A549 (cell line): Measurements from ENCODE around the gene GXYLT1. TPM values are rescaled to one million over a fixed set of nuclear protein-coding genes. Genes with fewer than 3 reads are reported as not detected.

Experiments used
- ATAC-seq, 2 experiments: fragments of 200-7000 bp in 1 of 2; fragments of >200 bp in 1 of 2; cut with Nextera tagmentation in 1 of 2; cut with Tn5 transposase in 1 of 2; 3 replicates each; pipeline versions ENCODE4 v1.8.0 to v1.9.1; 2018 to 2020; ENCODE audit warnings: mild to moderate bottlenecking in 1 of 2, moderate library complexity in 1 of 2
- CTCF ChIA-PET: fragments of 300-600 bp; sonication (Branson Sonifier 250); formaldehyde crosslinking; extraction: SDS; loops from one replicate; lab custom pipeline; 2021; ENCODE audit warnings: antibody characterized with exemption, inconsistent platforms; lab: Yijun Ruan, JAX
- POLR2A ChIA-PET: fragments of 350-600 bp; formaldehyde crosslinking; extraction: SDS; loops from one replicate; lab custom pipeline; 2021; ENCODE audit warnings: antibody characterized with exemption, inconsistent platforms; lab: Yijun Ruan, JAX
- DNase-seq, 2 experiments: peaks; one replicate each; pipeline versions ENCODE4 v3.0.0 to v3.0.0-alpha.2; 2011 to 2016; ENCODE audit warnings: low read depth in 1 of 2, low spot score in 1 of 2
- FAIRE-seq: peaks from 2 replicates; lab custom pipeline; 2011; peaks lifted over from hg19 to GRCh38; lab: Jason Lieb, UNC
- H3K27ac ChIP-seq, 2 experiments: fragments of >200 bp; sonication (Bioruptor Twin); formaldehyde crosslinking; 3 replicates each; pipeline ENCODE4 v1.5.1; 2016 to 2017
- H3K4me1 ChIP-seq: fragments of >200 bp; sonication (Bioruptor Twin); formaldehyde crosslinking; 3 replicates; pipeline ENCODE4 v1.6.1; 2016
- H3K4me2 ChIP-seq: fragments of >200 bp; sonication (Bioruptor Twin); formaldehyde crosslinking; 3 replicates; pipeline ENCODE4 v1.6.1; 2016
- H3K4me3 ChIP-seq: fragments of >200 bp; sonication (Bioruptor Twin); formaldehyde crosslinking; 3 replicates; pipeline ENCODE4 v1.5.1; 2016
- H3K9me3 ChIP-seq: fragments of >200 bp; sonication (Bioruptor Twin); formaldehyde crosslinking; 3 replicates; pipeline ENCODE4 v1.6.1; 2016
- BCL3 ChIP-seq: fragments of >200 bp; sonication (Bioruptor Twin); formaldehyde crosslinking; IDR thresholded peaks from 3 replicates; pipeline ENCODE4 v1.6.1; 2016
- BHLHE40 ChIP-seq: IDR thresholded peaks from 2 replicates; pipeline ENCODE4 v1.6.1; 2012; ENCODE audit warnings: low read depth, low read length, inconsistent platforms
- CBX2 ChIP-seq: fragments of 200-600 bp; sonication (generic); IDR thresholded peaks from 2 replicates; pipeline ENCODE4 v1.6.1; 2016; ENCODE audit warnings: low read depth, mild to moderate bottlenecking, borderline replicate concordance
- CBX8 ChIP-seq: fragments of 200-600 bp; sonication (generic); IDR thresholded peaks from 2 replicates; pipeline ENCODE4 v1.6.1; 2016
- E2F6 ChIP-seq: IDR thresholded peaks from 2 replicates; pipeline ENCODE4 v1.6.1; 2012; ENCODE audit warnings: low read depth, borderline replicate concordance
- ELK1 ChIP-seq: fragments of 150-350 bp; IDR thresholded peaks from 2 replicates; pipeline ENCODE4 v1.6.1; 2014; ENCODE audit warnings: low read depth, mild to moderate bottlenecking, low read length
- ESRRA ChIP-seq: fragments of 150-350 bp; IDR thresholded peaks from 2 replicates; pipeline ENCODE4 v1.6.1; 2014; ENCODE audit warnings: mild to moderate bottlenecking, low read length, borderline replicate concordance
- FOSB ChIP-seq: fragments of 250-450 bp; sonication (Bioruptor Pico); IDR thresholded peaks from 2 replicates; pipeline ENCODE4 v1.5.0; 2020; ENCODE audit warnings: mild to moderate bottlenecking, moderate library complexity
- FOXS1 ChIP-seq: fragments of 250-450 bp; sonication (Bioruptor Pico); IDR thresholded peaks from 2 replicates; pipeline ENCODE4 v1.5.0; 2020; ENCODE audit warnings: mild to moderate bottlenecking, moderate library complexity
- HMGXB4 ChIP-seq: fragments of 250-450 bp; sonication (Bioruptor Pico); IDR thresholded peaks from 2 replicates; pipeline ENCODE4 v1.5.0; 2021; ENCODE audit warnings: mild to moderate bottlenecking, moderate library complexity, borderline replicate concordance
- MAFK ChIP-seq: fragments of 450-650 bp; IDR thresholded peaks from 2 replicates; pipeline ENCODE4 v1.6.1; 2014; ENCODE audit not compliant: partially characterized antibody
- MAX ChIP-seq: IDR thresholded peaks from 2 replicates; pipeline ENCODE4 v1.6.1; 2012
- MYC ChIP-seq: IDR thresholded peaks from 2 replicates; pipeline ENCODE4 v1.6.1; 2012; ENCODE audit warnings: mild to moderate bottlenecking, inconsistent platforms, low read length, improper control_type of control experiment, borderline replicate concordance
- NPAS2 ChIP-seq: fragments of 250-450 bp; sonication (Bioruptor Pico); IDR thresholded peaks from 2 replicates; pipeline ENCODE4 v1.8.0; 2022; ENCODE audit warnings: mild to moderate bottlenecking, moderate library complexity, borderline replicate concordance
- NR3C1 ChIP-seq: fragments of >200 bp; sonication (Bioruptor Twin); formaldehyde crosslinking; IDR thresholded peaks from 3 replicates; pipeline ENCODE4 v1.6.1; 2017
- PHF8 ChIP-seq: fragments of 200-600 bp; sonication (generic); IDR thresholded peaks from 2 replicates; pipeline ENCODE4 v1.6.1; 2016; ENCODE audit warnings: low read depth, mild to moderate bottlenecking, antibody characterized with exemption, moderate library complexity, borderline replicate concordance
- POLR2A ChIP-seq: IDR thresholded peaks from 2 replicates; pipeline ENCODE4 v1.6.1; 2012; ENCODE audit warnings: mild to moderate bottlenecking, low read length
- RAD21 ChIP-seq, 2 experiments: fragments of >200 bp in 1 of 2; sonication (Bioruptor Twin) in 1 of 2; formaldehyde crosslinking in 1 of 2; IDR thresholded peaks in 1 of 2; conservative IDR thresholded peaks in 1 of 2; 2 replicates in 1 of 2; 3 replicates in 1 of 2; pipeline ENCODE4 v1.6.1; 2012 to 2018; ENCODE audit warnings: inconsistent platforms in 1 of 2
- RARB ChIP-seq: fragments of 250-450 bp; sonication (Bioruptor Pico); IDR thresholded peaks from 2 replicates; pipeline ENCODE4 v1.8.0; 2021; ENCODE audit warnings: mild to moderate bottlenecking, moderate library complexity
- RNF2 ChIP-seq: fragments of 200-600 bp; sonication (generic); IDR thresholded peaks from 2 replicates; pipeline ENCODE4 v1.6.1; 2016; ENCODE audit warnings: low read depth, mild to moderate bottlenecking, antibody characterized with exemption, moderate library complexity, borderline replicate concordance
- TFCP2L1 ChIP-seq: fragments of 250-450 bp; sonication (Bioruptor Pico); IDR thresholded peaks from 2 replicates; pipeline ENCODE4 v1.5.0; 2021; ENCODE audit warnings: mild to moderate bottlenecking
- USF2 ChIP-seq: fragments of 450-650 bp; IDR thresholded peaks from 2 replicates; pipeline ENCODE4 v1.6.1; 2014; ENCODE audit warnings: antibody characterized with exemption
- ZC3H11A ChIP-seq: fragments of 450-650 bp; IDR thresholded peaks from 2 replicates; pipeline ENCODE4 v1.6.1; 2014; ENCODE audit warnings: antibody characterized with exemption, mild to moderate bottlenecking
- ZFP36 ChIP-seq: fragments of 450-650 bp; IDR thresholded peaks from 2 replicates; pipeline ENCODE4 v1.6.1; 2014; ENCODE audit warnings: borderline replicate concordance; ENCODE audit not compliant: partially characterized antibody
- whole genome bisulfite sequencing: methylation state at CpG from one replicate; pipeline ENCODE4 v1.1.6; 2017; ENCODE audit errors: missing lambda C conversion rate; 5-methylcytosine and 5-hydroxymethylcytosine counted together
- polyA plus RNA-seq, 4 experiments: library from polyadenylated mRNA; depleted of rRNA in 3 of 4; stranded (reverse); fragments of >200 nt; fragmentation: RNase III in 1 of 4; extraction: RNeasy Plus Mini Kit Qiagen cat#74134 plus additional on column Dnase treatment in 1 of 4; gene quantifications; 2 replicates in 3 of 4; 3 replicates in 1 of 4; pipeline ENCODE4 v1.2.3, GENCODE V29; 2011 to 2017

The GXYLT1 gene
- polyA plus RNA-seq, 2 of the 4 experiments (the other 2 are of a cell fraction), result 11.2 to 25.0 TPM

- POLR2A ChIA-PET, result no interaction called here
Observed at GRCh38 chr12:42173961-42174521, 29.4 kb upstream of the GXYLT1 start.

GRCh38 chr12:42172441-42173210 is 28.0 kb upstream of the GXYLT1 start:
- CTCF ChIA-PET, result interaction anchor here (0.6 to 1.1 kb wide), 2 partner anchors 27 to 30 kb away, joined by 3 to 4 read pairs; no protein-coding TSS in a partner anchor
- ATAC-seq, result peak in 1 of 2 experiments; percentile 37; a peak in 1 of 6 replicates
- no peak for FAIRE-seq
- Histone ChIP-seq H3K4me2 (no peak overlapping the region), H3K4me1 (peaks cover 9% of the 10 kb centered on the region), H3K27ac (no peak overlapping the region), H3K4me3 (no peak overlapping the region), H3K9me3 (0 out of 3 replicates have a peak, but pooled peaks cover 7% of the 10 kb centered on the region)
- no peak for DNase-seq
- 94% methylated on average over 4 of the region's 4 CpGs for WGBS
- POLR2A ChIA-PET, result no interaction called here
- TF ChIP-seq MAX (no peak), RARB (no peak), MYC (no peak), POLR2A (no peak), ESRRA (no peak), BHLHE40 (no peak)

More at GRCh38 chr12:42173961-42174521, 29.4 kb upstream of the GXYLT1 start:
- Histone ChIP-seq H3K4me1 (peaks cover 9% of the 10 kb centered on the region), H3K4me3 (no peak overlapping the region)
- no peak for ATAC-seq
- DNase-seq, result no peak
- TF ChIP-seq HMGXB4 (no peak), NPAS2 (CRISPR knock-in tag) (no peak)
- TF ChIP-seq, all 56 proteins: peak for 0
- FAIRE-seq, result no peak
- Histone ChIP-seq H3K4me2 (no peak overlapping the region), H3K27ac (no peak overlapping the region), H3K9me3 (0 out of 3 replicates have a peak, but pooled peaks cover 7% of the 10 kb centered on the region)
- CTCF ChIA-PET, result interaction anchor here (0.8 kb wide), 1 partner anchor 29 kb away, joined by 3 read pairs; no protein-coding TSS in a partner anchor

GRCh38 chr12:42167711-42168110 is 23.0 kb upstream of the GXYLT1 start:
- ChIA-PET POLR2A (interaction anchor here (0.7 kb wide), 1 partner anchor 23 kb away, joined by 4 read pairs; no protein-coding TSS in a partner anchor), CTCF (no interaction called here)
- Histone ChIP-seq H3K27ac (no peak overlapping the region), H3K4me1 (peaks cover 22% of the 10 kb centered on the region), H3K9me3 (no peaks in the 10 kb centered on the region), H3K4me2 (no peak overlapping the region), H3K4me3 (no peak overlapping the region)
- 98% methylated on average over 6 of the region's 6 CpGs for WGBS
- DNase-seq (no peak), ATAC-seq (no peak), FAIRE-seq (no peak)
- no peak for TF ChIP-seq CBX2
- TF ChIP-seq ZC3H11A, result no peak
- TF ChIP-seq FOXS1 (CRISPR knock-in tag), result no peak
- no peak for TF ChIP-seq TFCP2L1 (CRISPR knock-in tag)
- no peak for TF ChIP-seq PHF8
- no peak for TF ChIP-seq BCL3
- TF ChIP-seq USF2, result no peak
- no peak for TF ChIP-seq NR3C1
- no peak for TF ChIP-seq E2F6
- TF ChIP-seq MYC, result no peak
- TF ChIP-seq CBX8, result no peak
- TF ChIP-seq ELK1, result no peak
- TF ChIP-seq MAX, result no peak
- no peak for TF ChIP-seq RNF2
- TF ChIP-seq RAD21 (conservative IDR thresholded peaks at IDR 0.05 in 1 of 2, IDR thresholded peaks at IDR 0.05 in 1 of 2), result no peak
- TF ChIP-seq FOSB (CRISPR knock-in tag), result no peak
- no peak for TF ChIP-seq ZFP36
- TF ChIP-seq MAFK, result no peak
